Astrocyte of the spinal cord (primary cell): ENCODE measurements around the gene RALGPS1.

Experiments
- DNase-seq: peaks from one replicate; pipeline ENCODE4 v3.0.0; 2011; ENCODE audit warnings: low read depth, low spot score
- H3K4me3 ChIP-seq: 2 replicates; pipeline ENCODE4 v1.5.1; 2011; ENCODE audit warnings: low read depth, mild to moderate bottlenecking, low read length, moderate library complexity
- in situ Hi-C: cut with HindIII; loops from 2 replicates; pipeline ENCODE4 v1.10.0; 2017; ENCODE audit warnings: low sequenced_read_pairs
- TF ChIP-seq, protein P1 (sequence below): IDR thresholded peaks from 2 replicates; pipeline ENCODE4 v1.5.1; 2012; ENCODE audit warnings: low read depth, mild to moderate bottlenecking, low read length, inconsistent platforms

The RALGPS1 gene

DNA sequence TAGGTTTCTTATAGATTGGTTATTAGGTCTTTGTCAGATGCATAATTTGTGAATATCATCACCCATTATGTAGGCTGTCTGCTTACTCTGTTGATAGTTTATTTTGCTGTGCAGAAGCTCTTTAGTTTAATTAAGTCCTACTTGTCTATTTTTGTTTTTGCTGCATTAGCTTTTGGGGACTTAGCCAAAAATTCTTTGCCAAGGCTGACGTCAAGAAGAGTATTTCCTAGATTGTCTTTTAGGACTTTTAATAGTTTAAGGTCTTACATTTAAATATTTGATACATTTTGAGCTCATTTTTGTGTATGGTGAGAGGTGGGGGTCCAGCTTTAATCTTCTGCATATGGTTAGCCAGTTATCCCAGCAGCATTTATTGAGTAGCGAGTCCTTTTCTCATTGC, 232.7 kb downstream of the RALGPS1 start:
- TF ChIP-seq, protein P1, sequence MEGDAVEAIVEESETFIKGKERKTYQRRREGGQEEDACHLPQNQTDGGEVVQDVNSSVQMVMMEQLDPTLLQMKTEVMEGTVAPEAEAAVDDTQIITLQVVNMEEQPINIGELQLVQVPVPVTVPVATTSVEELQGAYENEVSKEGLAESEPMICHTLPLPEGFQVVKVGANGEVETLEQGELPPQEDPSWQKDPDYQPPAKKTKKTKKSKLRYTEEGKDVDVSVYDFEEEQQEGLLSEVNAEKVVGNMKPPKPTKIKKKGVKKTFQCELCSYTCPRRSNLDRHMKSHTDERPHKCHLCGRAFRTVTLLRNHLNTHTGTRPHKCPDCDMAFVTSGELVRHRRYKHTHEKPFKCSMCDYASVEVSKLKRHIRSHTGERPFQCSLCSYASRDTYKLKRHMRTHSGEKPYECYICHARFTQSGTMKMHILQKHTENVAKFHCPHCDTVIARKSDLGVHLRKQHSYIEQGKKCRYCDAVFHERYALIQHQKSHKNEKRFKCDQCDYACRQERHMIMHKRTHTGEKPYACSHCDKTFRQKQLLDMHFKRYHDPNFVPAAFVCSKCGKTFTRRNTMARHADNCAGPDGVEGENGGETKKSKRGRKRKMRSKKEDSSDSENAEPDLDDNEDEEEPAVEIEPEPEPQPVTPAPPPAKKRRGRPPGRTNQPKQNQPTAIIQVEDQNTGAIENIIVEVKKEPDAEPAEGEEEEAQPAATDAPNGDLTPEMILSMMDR, result no peak
- H3K4me3 ChIP-seq, result no peak overlapping the region
- no peak for DNase-seq
- in situ Hi-C loops, result no loop called here

DNA sequence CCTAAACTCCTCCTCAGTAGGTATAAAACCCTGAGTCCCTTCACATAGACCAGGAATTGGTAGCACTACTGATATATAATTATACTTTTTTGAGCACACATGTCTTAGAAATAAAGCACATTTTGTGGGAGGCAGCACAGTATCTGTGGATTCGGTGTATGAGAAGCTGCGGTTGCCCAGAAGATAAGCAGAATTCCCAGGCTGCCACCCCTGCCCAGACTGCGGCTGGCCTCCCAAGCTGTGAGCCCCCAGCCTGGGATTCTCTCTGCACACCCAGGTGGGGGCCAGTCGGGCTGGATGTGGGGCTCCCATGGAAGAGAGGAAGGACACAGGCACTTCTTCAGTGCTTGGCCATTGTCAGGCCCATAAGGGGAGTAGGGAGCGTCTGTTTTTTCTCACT, 233.4 kb downstream of the RALGPS1 start:
- TF ChIP-seq, protein P1, result no peak
- no peak for DNase-seq

DNA sequence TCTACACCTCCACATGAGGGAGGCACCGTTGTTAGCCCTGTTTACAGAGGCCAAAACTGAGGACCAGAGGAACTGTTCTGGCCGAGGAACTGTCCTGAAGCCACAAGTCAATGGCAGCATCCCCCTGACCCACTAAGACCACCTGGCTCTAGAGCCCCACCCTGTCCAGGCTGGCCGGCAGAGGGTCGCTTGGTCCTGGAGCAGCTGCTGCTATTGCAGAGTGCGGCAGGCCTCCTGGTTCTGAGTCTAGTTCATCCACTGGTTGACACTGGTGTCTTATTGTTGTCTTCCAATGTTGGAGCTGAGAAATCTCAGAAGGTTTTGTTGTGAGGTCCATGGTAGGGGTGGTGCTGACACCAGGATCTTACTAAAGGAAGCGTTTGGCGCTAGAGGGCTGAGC, 234.4 kb downstream of the RALGPS1 start:
- no peak overlapping the region for H3K4me3 ChIP-seq
- no peak for DNase-seq
- TF ChIP-seq, protein P1, result no peak
- in situ Hi-C loops, result no loop called here

More for the DNA sequence above, 233.4 kb downstream of the RALGPS1 start:
- H3K4me3 ChIP-seq, result no peak overlapping the region
- in situ Hi-C loops, result no loop called here

DNA sequence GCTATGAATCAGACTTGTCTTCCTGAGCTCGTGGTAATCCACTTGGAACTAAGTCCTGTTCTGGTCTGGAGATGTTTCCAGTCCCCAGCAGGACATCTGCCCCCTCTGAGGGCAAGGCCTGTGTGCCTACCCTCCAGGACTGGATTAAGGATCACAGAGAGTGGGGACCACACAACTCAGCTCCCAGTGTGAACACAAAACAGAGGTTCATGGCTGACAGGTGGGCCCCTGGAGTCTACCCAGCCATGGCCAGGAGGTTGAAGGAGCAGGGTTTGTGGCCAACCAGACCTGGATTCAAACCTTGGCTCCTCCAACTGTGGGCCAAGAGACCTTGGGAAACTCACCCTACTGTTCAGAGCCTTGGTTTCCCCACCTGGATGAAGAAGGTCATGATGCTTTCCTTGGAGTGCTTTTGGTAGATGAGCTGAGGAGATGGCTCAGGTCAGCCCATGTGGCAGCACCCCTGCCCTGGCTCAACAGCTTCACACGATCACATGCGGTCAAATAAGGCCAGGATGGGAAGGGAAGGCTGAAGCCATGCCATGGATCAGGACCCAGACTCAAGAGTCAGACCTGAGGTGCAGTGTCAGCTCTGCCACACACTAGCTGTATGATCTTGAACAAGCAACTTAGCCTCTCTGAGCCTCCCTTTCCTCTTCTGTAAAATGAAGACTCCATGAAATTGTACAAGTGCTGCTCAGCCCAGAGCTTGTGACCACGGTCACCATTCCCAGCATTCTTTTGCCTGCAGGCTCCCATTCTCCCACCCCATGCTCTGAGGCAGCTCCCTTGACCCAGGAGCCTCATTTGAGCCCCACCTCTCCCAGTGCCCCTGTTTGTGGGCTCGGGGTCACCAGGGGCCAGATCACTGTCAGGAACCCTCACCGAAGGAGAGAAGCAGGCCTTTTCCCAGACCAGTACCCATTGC, 235.1 kb downstream of the RALGPS1 start:
- in situ Hi-C loops, result no loop called here
- TF ChIP-seq, protein P1, result no peak
- DNase-seq, result no peak

DNA sequence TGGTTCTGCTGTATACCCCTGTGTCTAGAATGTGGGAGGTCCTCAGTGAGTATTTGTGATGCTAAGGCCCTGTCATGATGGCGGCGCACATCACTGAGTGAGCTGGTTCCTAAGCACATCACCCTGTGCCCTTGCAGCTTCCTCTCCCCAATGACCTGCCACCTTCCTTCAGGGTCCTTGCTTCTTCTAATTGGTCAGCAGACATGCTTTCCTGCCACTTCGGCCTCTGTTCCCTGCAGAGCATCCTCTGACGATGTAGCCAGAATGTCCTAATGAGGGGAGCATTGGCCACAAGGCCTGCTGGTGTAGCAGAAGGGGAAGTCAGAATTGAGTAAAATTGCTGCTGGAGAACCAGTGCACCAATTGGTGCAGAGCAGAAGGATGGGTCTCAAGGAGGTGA, 238.9 kb downstream of the RALGPS1 start:
- in situ Hi-C loops, result no loop called here
- TF ChIP-seq, protein P1, result no peak
- no peak for DNase-seq

More for the DNA sequence above, 235.1 kb downstream of the RALGPS1 start:
- H3K4me3 ChIP-seq, result no peak overlapping the region

DNA sequence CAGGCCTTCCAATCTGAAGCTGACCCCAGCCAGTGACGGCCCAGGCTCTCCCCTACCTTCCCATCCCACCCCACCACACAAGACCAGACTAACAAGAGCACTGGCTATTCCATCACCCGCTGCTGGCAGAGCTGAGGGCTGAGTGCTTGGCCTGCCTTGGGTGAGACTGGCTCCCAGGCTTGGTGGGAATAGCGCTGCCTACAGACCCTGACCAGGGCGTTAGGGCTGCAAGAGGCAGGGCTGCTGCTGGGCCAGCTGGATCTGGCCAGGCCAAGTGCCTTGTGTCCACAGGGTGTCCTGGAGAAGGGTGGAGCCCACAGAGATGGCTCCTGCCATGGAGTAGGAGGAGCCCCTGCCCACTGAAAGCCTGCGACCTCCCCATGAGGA, 239.4 kb downstream of the RALGPS1 start:
- in situ Hi-C loops, result no loop called here
- DNase-seq, result no peak
- no peak overlapping the region for H3K4me3 ChIP-seq
- TF ChIP-seq, protein P1, result no peak

More for the DNA sequence above, 238.9 kb downstream of the RALGPS1 start:
- no peak overlapping the region for H3K4me3 ChIP-seq
